Fibroblast of lung (primary cell): Measurements from ENCODE around the gene POC1B. TPM values are rescaled to one million over a fixed set of nuclear protein-coding genes. Genes with fewer than 3 reads are reported as not detected.

Experiments
- DNase-seq, 2 donors: peaks; one replicate each; pipeline versions ENCODE4 v3.0.0 to v3.0.0-alpha.2; 2010; ENCODE audit warnings: low read depth in 2 of 2
- H2AFZ ChIP-seq: 2 replicates; pipeline ENCODE4 v1.5.1; 2012; ENCODE audit warnings: low read length, control low read depth, inconsistent platforms
- H3K27ac ChIP-seq: 2 replicates; pipeline ENCODE4 v1.5.1; 2011; ENCODE audit warnings: low read length, control low read depth; ENCODE audit not compliant: insufficient read depth
- H3K27me3 ChIP-seq: 2 replicates; pipeline ENCODE4 v1.5.1; 2011; ENCODE audit warnings: mild to moderate bottlenecking, low read length; ENCODE audit not compliant: control insufficient read depth, insufficient read depth
- H3K36me3 ChIP-seq: 2 replicates; pipeline ENCODE4 v1.5.1; 2011; ENCODE audit warnings: low read length; ENCODE audit not compliant: control insufficient read depth, insufficient read depth
- H3K4me1 ChIP-seq: 2 replicates; pipeline ENCODE4 v1.5.1; 2011; ENCODE audit warnings: low read length; ENCODE audit not compliant: control insufficient read depth, insufficient read depth; ENCODE audit errors: extremely low read depth
- H3K4me2 ChIP-seq: 2 replicates; pipeline ENCODE4 v1.5.1; 2011; ENCODE audit warnings: low read length, control low read depth; ENCODE audit not compliant: insufficient read depth; ENCODE audit errors: extremely low read depth
- H3K4me3 ChIP-seq, 4 experiments: fragments of 200-600 bp in 1 of 4; sonication (generic) in 1 of 4; replicated peaks in 1 of 4; 2 replicates each; pipeline ENCODE4 v1.5.1; 2011 to 2016; ENCODE audit warnings: low read length in 4 of 4, low read depth in 3 of 4, mild to moderate bottlenecking in 3 of 4, control low read depth in 2 of 4, inconsistent platforms in 1 of 4, mixed read lengths in 1 of 4; ENCODE audit not compliant: insufficient read depth in 1 of 4; ENCODE audit errors: control extremely low read depth in 1 of 4
- H3K79me2 ChIP-seq: 2 replicates; pipeline ENCODE4 v1.5.1; 2012; ENCODE audit warnings: mild to moderate bottlenecking, low read length, inconsistent platforms; ENCODE audit not compliant: control insufficient read depth, insufficient read depth
- H3K9ac ChIP-seq: 2 replicates; pipeline ENCODE4 v1.5.1; 2011; ENCODE audit warnings: mild to moderate bottlenecking, low read length, control low read depth; ENCODE audit not compliant: insufficient read depth
- H3K9me3 ChIP-seq: 2 replicates; pipeline ENCODE4 v1.5.1; 2012; ENCODE audit warnings: low read depth, low read length; ENCODE audit not compliant: control insufficient read depth, insufficient read depth
- H4K20me1 ChIP-seq: 2 replicates; pipeline ENCODE4 v1.5.1; 2011; ENCODE audit warnings: low read length; ENCODE audit not compliant: control insufficient read depth, insufficient read depth; ENCODE audit errors: extremely low read depth
- CTCF ChIP-seq, 2 donors: IDR thresholded peaks in 1 of 2; conservative IDR thresholded peaks in 1 of 2; 1 replicate in 1 of 2; 2 replicates in 1 of 2; pipeline ENCODE4 v1.5.1; 2011 to 2012; ENCODE audit warnings: low read length in 2 of 2, control low read depth in 1 of 2, inconsistent platforms in 1 of 2, low read depth in 1 of 2, mild to moderate bottlenecking in 1 of 2
- EZH2 ChIP-seq: IDR thresholded peaks from 2 replicates; pipeline ENCODE4 v1.5.1; 2012; ENCODE audit warnings: low read length, control low read depth, mild to moderate bottlenecking; ENCODE audit errors: missing control alignments
- polyA plus RNA-seq, 2 donors: library from polyadenylated mRNA; depleted of rRNA in 1 of 2; stranded (reverse) in 1 of 2; unstranded in 1 of 2; fragments of >200 nt; gene quantifications; 2 replicates each; pipeline ENCODE4 v1.2.1, GENCODE V29; 2011 to 2012; ENCODE audit warnings: missing spikeins in 1 of 2
- total RNA-seq: library from RNA; depleted of rRNA; stranded (reverse); fragments of >200 nt; gene quantifications from 2 replicates; pipeline ENCODE4 v1.2.1, GENCODE V29; 2014

The POC1B gene
- total and polyA plus RNA-seq, 2 donors (not counting 1 experiment from before 2014, with no cell fraction given) = 10.2 to 16.7 TPM

GRCh38 chr12:89436062-89436461, 89.8 kb downstream of the POC1B start:
- TF ChIP-seq EZH2 (no peak), CTCF (conservative IDR thresholded peaks at IDR 0.05 in 1 of 2, IDR thresholded peaks at IDR 0.05 in 1 of 2; ENCODE audit: low read depth in 1 of 2, low read length in 2 of 2) (no peak)
- no peaks in the 10 kb centered on the region for H3K9me3 ChIP-seq
- H3K79me2 ChIP-seq = no peaks in the 10 kb centered on the region
- no peaks in the 10 kb centered on the region for H3K27me3 ChIP-seq
- no peak overlapping the region for H3K27ac ChIP-seq
- H4K20me1 ChIP-seq = no peaks in the 10 kb centered on the region
- no peak overlapping the region for H3K9ac ChIP-seq
- H3K4me1 ChIP-seq = peaks cover 2% of the 10 kb centered on the region
- no peaks in the 10 kb centered on the region for H3K36me3 ChIP-seq
- no peak overlapping the region for H3K4me3 ChIP-seq
- H3K4me2 ChIP-seq = no peak overlapping the region
- H2AFZ ChIP-seq = no peak overlapping the region
- no peak for DNase-seq

- Histone ChIP-seq H3K4me2 (no peak overlapping the region), H3K79me2 (no peaks in the 10 kb centered on the region), H4K20me1 (no peaks in the 10 kb centered on the region), H3K36me3 (no peaks in the 10 kb centered on the region), H3K4me1 (no peaks in the 10 kb centered on the region), H3K27me3 (no peaks in the 10 kb centered on the region), H3K9me3 (no peaks in the 10 kb centered on the region), H2AFZ (no peak overlapping the region), H3K9ac (no peak overlapping the region), H3K27ac (no peak overlapping the region), H3K4me3 (no peak overlapping the region)
- no peak for TF ChIP-seq EZH2
- TF ChIP-seq CTCF (conservative IDR thresholded peaks at IDR 0.05 in 1 of 2, IDR thresholded peaks at IDR 0.05 in 1 of 2; ENCODE audit: low read depth in 1 of 2, low read length in 2 of 2) = no peak
- DNase-seq = peak in 1 of 2 donors; percentile 55
These were observed 92.2 kb downstream of the POC1B start for GRCh38 chr12:89433634-89434033.

GRCh38 chr12:89432396-89432795, 93.5 kb downstream of the POC1B start:
- no peak for TF ChIP-seq CTCF (conservative IDR thresholded peaks at IDR 0.05 in 1 of 2, IDR thresholded peaks at IDR 0.05 in 1 of 2; ENCODE audit: low read depth in 1 of 2, low read length in 2 of 2)
- TF ChIP-seq EZH2 = no peak

More at GRCh38 chr12:89432396-89432795, 93.5 kb downstream of the POC1B start:
- Histone ChIP-seq H3K4me1 (no peaks in the 10 kb centered on the region), H3K27ac (no peak overlapping the region), H2AFZ (no peak overlapping the region), H3K27me3 (no peaks in the 10 kb centered on the region), H3K4me3 (no peak overlapping the region), H3K9ac (no peak overlapping the region), H4K20me1 (no peaks in the 10 kb centered on the region), H3K4me2 (no peak overlapping the region), H3K79me2 (no peaks in the 10 kb centered on the region), H3K9me3 (no peaks in the 10 kb centered on the region), H3K36me3 (no peaks in the 10 kb centered on the region)
- no peak for DNase-seq
